Measurements from ENCODE around the gene ARHGEF12. TPM values are rescaled to one million over a fixed set of nuclear protein-coding genes. Genes with fewer than 3 reads are reported as not detected.

Gene ARHGEF12
- total RNA-seq, 2 experiments from 2014 or later, result 9.6 to 10.2 TPM

GRCh38 chr11:120331301-120331996 lies 4.8 kb upstream of the ARHGEF12 start:
- ChIA-PET CTCF (interaction anchor here (0.9 kb wide), 1 partner anchor 354 kb away, joined by 3 read pairs; no protein-coding TSS in a partner anchor), POLR2A (no interaction called here)
- Mint-ChIP-seq H3K36me3 (ENCODE audit: low read depth) (no peaks in the 10 kb centered on the region), H3K4me3 (no peak overlapping the region), H3K9me3 (no peaks in the 10 kb centered on the region), H3K4me1 (ENCODE audit: low read depth) (peaks cover 14% of the 10 kb centered on the region), H3K27ac (no peak overlapping the region), H3K27me3 (peaks cover 33% of the 10 kb centered on the region)
- no peak for TF ChIP-seq CTCF (IDR thresholded peaks at IDR 0.05)
- intact Hi-C loops (cut with micrococcal nuclease), result loop anchor here (5.0 to 10.0 kb wide), 3 partner anchors 103 to 236 kb away; no protein-coding TSS in a partner anchor
- ATAC-seq (no peak), DNase-seq (no peak)

- POLR2A ChIA-PET, result no interaction called here
- peaks cover 33% of the 10 kb centered on the region for H3K27me3 Mint-ChIP-seq
- ATAC-seq (no peak), DNase-seq (no peak)
- no peak overlapping the region for H3K4me3 Mint-ChIP-seq
- intact Hi-C loops (cut with micrococcal nuclease), result loop anchor here (5.0 to 10.0 kb wide), 3 partner anchors 102 to 234 kb away; no protein-coding TSS in a partner anchor
- no peak for TF ChIP-seq CTCF (IDR thresholded peaks at IDR 0.05)
- H3K4me1 Mint-ChIP-seq (ENCODE audit: low read depth), result peaks cover 17% of the 10 kb centered on the region
- H3K27ac Mint-ChIP-seq, result no peak overlapping the region
- CTCF ChIA-PET, result interaction anchor here (0.9 kb wide), 1 partner anchor 15 kb away, joined by 3 read pairs; no protein-coding TSS in a partner anchor
- H3K36me3 Mint-ChIP-seq (ENCODE audit: low read depth), result peaks cover 2% of the 10 kb centered on the region
- H3K9me3 Mint-ChIP-seq, result no peaks in the 10 kb centered on the region
These were observed 3.1 kb upstream of the ARHGEF12 start for GRCh38 chr11:120332822-120333716.

DNA sequence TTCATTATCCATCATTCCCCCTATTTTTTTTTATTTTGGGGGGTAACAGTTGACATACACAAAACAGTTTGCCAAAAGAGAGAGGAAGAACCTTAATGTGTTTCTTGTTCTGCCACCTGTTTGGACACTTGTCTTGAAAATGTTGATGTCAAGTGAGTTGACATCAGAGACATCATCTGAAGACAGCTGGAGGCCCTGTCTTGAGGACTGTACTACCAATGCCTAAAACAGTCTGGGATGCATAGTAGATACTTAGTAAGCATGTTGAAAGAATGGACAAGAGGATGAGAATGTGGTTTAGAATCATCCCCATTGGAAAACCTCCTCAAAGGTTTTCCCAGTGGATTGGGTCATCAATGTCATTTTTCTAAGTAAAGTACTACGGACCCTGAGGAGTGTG lies 2.4 kb upstream of the ARHGEF12 start:
- no peak for ATAC-seq
- no peak for DNase-seq
- H3K4me3 Mint-ChIP-seq, result no peak overlapping the region
- intact Hi-C loops (cut with micrococcal nuclease), result loop anchor here (5.0 to 10.0 kb wide), 3 partner anchors 101 to 234 kb away; no protein-coding TSS in a partner anchor
- peaks cover 36% of the 10 kb centered on the region for H3K27me3 Mint-ChIP-seq
- no peak overlapping the region for H3K27ac Mint-ChIP-seq
- ChIA-PET POLR2A (no interaction called here), CTCF (interaction anchor here (0.9 to 2.9 kb wide), 8 partner anchors 8 to 647 kb away, joined by 3 to 19 read pairs (median 8); partner anchors contain the start of gene TLCD5)
- peaks cover 20% of the 10 kb centered on the region for H3K4me1 Mint-ChIP-seq (ENCODE audit: low read depth)
- no peak for TF ChIP-seq CTCF (IDR thresholded peaks at IDR 0.05)
- no peaks in the 10 kb centered on the region for H3K9me3 Mint-ChIP-seq
- H3K36me3 Mint-ChIP-seq (ENCODE audit: low read depth), result peaks cover 2% of the 10 kb centered on the region

DNA sequence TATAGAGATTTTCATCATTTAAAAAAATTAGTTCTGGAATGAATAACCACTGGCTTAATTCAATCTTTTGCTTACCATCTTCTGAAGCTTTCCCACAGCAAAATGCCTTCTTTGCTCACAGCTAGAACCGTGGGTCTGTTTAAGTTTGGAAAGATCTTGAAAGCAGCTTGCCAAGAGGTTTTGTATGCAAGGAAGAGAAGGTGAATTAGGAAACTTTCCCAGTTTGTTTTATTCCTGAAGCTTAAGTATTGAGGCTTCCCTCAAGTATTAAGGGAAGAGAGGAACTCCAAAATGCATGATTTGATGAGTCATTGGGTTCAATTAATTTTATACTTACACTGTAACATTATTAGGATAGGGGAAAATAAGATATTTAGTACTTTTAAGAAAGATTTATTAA lies 1.9 kb upstream of the ARHGEF12 start:
- POLR2A ChIA-PET, result interaction anchor here (0.6 to 1.2 kb wide), 2 partner anchors 18 to 97 kb away, joined by 3 to 5 read pairs; no protein-coding TSS in a partner anchor
- H3K9me3 Mint-ChIP-seq, result no peaks in the 10 kb centered on the region
- no peak for TF ChIP-seq CTCF (IDR thresholded peaks at IDR 0.05)
- peaks cover 22% of the 10 kb centered on the region for H3K4me1 Mint-ChIP-seq (ENCODE audit: low read depth)
- H3K27me3 Mint-ChIP-seq, result peaks cover 37% of the 10 kb centered on the region
- ATAC-seq, result no peak
- CTCF ChIA-PET, result interaction anchor here (0.9 to 2.9 kb wide), 16 partner anchors 8 to 646 kb away, joined by 3 to 19 read pairs (median 4); partner anchors contain the start of gene TLCD5
- intact Hi-C loops (cut with micrococcal nuclease), result loop anchor here (5.0 to 10.0 kb wide), 3 partner anchors 100 to 233 kb away; no protein-coding TSS in a partner anchor
- no peak overlapping the region for H3K27ac Mint-ChIP-seq
- DNase-seq, result no peak
- H3K4me3 Mint-ChIP-seq, result no peak overlapping the region
- H3K36me3 Mint-ChIP-seq (ENCODE audit: low read depth), result peaks cover 2% of the 10 kb centered on the region
